Activated CD4-positive, alpha-beta T cell treated with anti-CD3 and anti-CD28 coated beads, Interleukin-2, amount 50 U/mL, for 24 hours (primary cell): ENCODE data around the gene OSM.
A peak's percentile ranks its signal among the peaks of the same experiment; 100 is the strongest.

Experiments used
- DNase-seq, 2 donors: peaks; one replicate each; pipeline ENCODE4 v3.0.0-alpha.2; 2020; ENCODE audit warnings: low read depth in 1 of 2, low spot score in 1 of 2

OSM gene

DNA sequence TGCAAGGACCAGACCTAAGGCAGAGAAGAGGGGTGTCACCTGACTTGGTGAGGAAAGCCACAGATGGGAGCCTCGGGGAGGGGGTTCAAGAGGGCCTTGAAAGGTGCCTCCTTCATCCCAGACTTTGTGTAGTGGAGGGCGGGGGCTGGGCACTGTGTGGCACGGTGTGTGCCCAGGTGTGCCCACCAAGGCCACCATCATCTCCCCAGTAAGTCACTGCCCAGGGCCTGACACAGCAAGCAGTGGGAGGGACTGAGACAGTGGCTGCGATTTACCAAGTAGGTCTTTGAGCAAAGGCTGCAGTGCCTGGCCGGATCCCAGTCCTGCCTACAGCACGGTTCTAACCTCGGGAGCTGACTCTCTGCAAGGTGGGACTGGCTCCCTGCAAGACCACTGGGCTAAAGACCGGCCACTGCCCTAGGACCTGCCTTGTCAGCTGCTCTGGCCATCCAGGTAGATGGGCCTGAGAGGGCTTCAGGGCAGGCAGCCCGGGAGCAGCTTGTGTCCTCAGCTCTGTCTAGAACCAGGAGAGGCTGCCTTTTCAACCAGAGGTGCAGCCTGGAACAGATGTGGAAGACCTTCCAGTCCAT is 1.4 kb downstream of the OSM start:
- DNase-seq = no peak

DNA sequence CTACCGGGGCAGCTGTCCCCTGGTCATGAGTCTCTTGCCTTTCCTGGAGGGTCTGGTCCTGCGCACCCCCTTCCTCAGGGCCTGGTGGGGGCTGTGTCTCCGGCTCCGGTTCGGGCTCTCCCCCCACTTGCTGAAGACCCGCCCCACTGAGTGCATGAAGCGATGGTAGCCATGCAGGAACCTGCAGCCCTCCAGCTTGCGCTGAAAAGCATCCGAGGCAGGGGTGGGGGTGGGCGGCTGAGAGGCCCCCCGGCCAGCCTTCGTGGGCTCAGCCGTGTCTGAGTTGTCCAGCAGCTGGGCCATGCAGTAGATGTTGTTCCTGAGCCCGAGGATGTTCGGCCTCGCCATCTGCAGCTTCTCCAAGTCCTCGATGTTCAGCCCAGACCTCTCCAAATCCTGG is 2.8 kb downstream of the OSM start:
- DNase-seq = no peak

DNA sequence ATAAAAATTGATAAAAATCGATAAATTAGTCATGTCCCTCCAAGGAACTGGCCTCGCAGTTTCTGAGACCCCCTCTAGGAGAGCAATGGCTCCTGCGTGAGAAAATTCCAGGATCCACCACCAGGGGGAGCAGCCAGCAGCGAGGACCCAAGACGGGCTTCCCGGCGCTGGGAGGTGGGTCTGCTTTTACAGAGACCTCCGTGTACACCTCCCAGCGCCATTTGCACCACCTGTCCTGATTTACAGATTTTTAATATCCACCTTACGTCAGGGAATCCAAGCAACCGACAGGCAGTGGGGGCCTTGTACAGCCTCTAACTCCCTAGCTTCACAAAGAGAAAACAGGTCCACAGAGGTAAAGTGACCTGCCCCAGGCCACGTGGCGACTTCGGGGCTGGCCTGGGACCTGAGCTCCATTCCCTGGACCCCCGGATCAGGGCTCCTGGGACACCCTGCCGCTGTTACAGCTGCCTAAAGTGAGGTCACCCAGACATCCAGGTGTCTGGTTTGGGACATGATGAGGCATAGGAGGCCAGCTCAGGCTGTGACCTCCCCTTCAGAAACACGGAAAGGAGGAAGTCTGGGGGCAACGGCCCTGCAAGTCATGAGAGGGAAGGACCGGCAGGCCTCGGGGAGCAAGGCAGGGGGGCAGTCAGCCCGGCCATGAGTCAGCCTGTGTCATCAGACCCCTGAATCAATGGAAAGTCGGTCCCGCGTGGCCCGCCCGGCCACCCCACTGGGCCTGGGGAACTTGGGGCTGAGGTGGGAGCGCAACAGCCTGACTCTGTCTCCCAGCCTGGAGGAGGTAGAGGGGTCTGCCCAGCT is 3.5 kb downstream of the OSM start:
- peak; percentile 71 to 74 for DNase-seq

DNA sequence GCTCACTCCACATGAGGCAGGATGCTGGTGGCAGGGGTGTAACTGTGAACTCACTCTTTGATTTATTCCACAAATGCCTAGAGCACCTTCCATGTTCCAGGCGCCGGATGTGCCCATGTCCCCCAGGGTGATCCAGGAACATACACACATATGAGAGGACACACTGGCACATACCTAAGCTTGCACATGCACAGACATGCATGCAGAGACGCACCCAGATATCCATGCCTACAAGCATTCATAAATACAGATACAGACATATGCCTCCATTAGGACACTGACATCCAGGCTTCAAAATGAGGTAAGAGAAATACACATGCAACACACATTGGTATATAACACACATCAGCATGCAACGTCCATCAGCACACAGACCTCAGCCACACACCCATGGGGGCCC is 4.5 kb downstream of the OSM start:
- no peak for DNase-seq

DNA sequence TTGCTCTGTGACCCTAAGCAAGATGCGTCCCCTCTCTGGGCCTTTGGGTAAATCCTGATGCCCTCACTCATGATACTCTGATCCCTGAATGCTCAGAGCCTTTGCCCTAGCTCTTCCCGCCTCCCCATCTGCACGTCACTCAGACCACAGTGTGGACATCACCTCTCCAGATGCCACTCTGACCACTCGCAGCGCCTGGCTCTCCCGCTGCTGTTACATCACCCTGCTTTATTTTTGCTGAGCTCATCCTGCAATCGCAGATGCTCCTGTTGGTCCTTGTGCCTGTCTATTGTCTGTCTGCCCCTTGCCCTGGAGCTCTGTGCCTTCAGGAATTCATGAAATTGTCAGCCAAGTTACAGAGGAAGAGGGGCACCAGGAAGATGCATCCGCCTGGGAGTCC is 5.5 kb downstream of the OSM start:
- DNase-seq = no peak

DNA sequence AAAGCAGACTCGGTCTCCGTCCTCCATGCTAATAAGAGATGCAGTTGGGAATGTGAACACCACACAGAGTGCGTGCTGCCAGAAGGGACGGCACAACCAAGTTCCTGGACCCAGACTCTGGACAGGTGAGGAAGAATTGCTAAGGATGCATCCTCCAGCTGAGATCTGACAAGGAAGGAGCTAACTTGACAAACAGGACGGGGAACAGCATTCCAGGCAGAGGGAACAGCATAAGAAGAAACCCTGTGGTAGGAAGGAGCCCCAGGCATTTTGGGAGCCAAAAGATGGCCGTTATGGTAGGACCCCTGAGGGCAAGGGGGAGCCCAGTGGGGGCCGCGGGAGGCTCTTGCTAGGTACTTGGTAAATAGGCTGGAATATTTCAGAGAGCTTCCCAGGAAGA is 6.0 kb downstream of the OSM start:
- DNase-seq = no peak

DNA sequence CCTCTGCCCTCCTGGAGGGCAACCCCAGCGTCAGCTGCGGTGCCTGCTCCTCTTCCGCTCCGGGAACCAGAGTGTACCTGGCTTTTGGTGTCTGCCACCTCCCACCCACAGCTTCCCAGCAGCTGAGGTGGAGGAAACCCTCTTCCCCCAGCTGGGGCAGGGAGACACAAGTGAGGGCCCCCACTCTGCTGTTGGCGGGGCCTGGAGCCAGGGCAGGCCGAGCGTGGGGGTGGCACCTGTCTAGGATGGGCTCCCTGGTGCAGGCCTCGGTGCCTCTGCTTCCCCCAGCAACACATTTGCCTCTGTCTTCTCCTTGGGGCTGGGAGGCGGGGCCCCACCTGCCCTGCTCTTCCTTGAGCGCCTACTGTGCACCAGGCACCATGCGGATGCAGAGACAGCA is 6.4 kb downstream of the OSM start:
- no peak for DNase-seq

DNA sequence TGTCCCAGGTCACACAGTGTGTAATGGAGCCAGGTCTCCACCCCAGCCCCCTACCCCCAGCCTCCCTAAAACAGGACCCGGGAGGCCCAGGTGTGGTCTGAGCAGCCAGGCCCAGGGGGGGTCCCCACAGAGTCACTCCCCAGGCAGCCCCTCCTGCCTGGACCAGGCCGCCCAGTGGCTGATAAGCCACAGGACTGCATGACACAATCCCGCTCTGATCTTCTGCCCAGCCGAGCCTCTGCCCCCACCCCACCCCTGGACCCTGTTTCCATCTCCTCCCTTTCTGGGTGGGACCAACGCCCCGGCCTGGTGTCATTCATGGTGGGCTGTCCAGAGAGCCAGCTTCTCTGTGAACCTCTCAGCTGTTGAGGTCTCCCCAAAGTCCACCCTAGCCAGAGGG is 12.3 kb downstream of the OSM start:
- DNase-seq = no peak

DNA sequence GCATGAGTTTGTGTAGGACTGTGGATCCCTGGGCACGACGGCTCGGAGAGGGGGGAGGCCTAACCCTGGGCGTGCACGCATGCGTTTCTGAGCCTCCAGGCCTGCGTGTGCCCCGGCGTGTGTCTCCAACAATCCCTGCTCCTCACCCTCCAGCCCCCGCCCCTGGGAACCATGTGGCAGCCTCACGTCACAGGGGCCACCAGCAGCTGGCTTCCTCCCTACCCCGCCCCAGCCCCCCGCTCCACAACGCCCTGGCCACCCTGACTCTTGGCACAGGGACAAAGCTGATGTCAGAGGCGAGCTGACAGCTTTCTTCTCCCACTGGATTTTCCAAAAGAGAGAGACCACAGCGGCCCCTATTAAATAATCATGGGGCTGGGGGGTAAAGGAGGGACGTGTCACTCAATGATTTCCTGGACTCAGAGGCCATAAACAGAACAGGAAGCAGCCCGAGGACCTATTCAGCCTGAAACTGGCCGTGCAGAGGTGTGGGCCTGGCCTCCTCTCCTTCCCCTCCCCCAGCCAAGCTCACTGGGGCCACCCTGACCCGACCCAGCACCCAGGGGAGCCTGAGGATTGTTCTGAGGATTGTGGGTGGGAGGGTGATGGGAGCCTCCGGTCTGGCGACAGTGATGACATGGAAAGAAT is 13.3 kb downstream of the OSM start:
- DNase-seq = no peak

DNA sequence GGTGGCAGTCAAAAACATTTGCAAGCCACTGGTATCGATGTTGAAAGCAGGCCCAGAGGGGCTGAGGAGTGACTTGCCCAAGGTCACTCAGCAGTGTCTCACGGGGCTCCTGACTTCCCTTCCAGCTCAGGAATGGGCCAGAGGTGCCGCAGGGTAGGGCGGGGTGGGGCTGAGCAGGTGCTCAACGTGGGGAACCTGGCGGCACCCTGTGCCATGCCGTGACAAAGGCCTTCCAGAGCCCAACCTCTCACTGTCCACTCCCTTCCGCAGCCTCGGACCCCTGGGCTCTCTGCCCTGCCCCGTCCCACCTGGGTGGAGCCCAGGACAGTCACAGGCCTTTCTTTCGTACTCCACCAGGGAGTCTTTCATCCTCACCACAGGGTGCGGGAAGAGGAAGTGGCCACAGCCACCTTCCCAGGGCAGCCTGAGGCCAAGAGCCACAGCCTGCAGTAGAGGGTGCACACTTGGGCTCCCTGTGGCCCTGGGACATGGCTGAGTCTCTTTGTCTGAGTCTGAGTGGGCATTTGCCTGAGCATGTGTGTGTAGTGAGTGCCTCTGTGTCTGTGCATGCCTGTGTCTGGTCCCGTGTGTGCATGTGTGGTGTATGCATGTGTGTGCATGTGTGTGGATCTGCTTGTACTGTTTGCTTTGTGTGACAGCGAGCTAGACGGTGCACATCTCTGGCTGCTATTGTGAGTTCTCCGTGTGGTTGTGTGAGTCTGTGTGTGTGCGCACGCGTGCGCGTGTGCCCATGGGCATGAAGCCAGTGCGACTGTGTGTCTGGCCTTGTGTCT is 14.0 kb downstream of the OSM start:
- no peak for DNase-seq

DNA sequence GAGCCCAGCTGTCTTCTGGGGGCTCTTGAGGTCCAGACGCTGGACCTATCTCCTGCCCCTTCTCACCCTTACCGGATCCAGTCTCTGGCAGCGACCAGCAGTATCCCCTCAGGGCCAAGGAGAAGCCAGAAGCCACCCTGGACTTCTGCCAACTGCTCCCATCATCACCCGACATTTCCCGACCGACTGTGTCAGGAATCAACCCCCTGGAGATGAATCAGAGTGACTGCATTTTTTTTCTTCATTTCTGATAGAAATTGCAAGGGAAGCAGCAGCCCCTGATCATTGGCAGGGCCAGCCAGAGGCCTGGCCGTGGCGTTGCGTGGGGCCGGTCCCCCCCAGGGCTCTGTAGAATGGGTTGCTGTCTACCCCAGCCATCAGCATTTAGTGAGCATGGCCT is 14.9 kb downstream of the OSM start:
- DNase-seq = no peak

DNA sequence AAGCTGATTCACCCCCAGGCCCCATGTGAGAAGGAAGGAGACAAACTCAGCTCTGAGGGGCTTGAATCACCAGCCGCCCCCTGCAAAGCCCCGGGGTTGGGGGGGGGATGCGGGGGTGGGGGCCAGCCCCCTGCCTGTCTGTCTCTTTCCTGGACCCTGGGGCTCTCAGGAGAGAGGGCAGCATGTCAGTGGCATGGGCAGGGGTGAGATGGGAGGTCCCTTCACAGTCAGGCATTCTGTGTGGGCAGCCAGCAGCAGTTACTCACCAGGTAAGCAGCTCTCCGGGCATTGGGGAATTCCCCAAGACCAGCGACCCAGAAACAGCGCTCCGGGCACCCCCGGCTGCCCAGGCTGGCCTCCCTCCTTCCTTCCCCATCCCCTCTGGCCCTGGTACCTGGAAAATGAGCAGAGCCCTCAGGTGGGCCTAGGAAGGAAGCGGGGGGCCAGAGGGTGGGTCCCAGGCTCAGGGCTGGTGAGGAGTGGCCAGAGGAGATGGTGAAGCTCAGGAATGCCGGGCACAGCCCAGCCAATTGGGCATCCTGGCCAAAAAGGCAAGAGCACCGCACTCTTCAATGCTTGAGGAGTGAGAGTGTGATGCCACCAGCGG is 15.9 kb downstream of the OSM start:
- DNase-seq = no peak

DNA sequence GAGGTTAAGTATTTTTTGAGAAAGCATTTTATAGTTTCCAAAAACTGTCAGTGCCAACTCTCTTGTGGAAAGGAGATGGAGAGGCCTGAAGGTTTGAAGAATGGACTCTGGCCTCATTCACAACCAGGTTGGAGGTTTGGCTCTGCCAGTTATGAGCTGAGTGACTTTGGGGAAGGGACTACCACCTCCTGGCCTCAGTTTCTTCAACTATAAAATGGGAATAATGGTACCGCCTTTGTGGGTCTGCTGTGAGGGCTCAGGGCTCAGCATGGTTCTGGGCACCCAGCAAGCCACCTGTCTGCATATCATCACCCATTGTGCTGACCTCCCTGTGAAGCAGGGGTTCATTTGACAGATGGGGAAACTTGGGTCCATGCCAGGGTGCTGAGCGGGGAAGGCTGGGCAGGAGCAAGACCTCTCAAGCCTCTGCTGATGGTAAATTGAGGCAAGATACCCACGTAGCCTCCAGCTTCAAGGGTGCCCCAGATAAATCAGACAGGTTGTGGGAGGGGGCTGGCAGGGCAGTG is 16.5 kb downstream of the OSM start:
- DNase-seq = no peak

DNA sequence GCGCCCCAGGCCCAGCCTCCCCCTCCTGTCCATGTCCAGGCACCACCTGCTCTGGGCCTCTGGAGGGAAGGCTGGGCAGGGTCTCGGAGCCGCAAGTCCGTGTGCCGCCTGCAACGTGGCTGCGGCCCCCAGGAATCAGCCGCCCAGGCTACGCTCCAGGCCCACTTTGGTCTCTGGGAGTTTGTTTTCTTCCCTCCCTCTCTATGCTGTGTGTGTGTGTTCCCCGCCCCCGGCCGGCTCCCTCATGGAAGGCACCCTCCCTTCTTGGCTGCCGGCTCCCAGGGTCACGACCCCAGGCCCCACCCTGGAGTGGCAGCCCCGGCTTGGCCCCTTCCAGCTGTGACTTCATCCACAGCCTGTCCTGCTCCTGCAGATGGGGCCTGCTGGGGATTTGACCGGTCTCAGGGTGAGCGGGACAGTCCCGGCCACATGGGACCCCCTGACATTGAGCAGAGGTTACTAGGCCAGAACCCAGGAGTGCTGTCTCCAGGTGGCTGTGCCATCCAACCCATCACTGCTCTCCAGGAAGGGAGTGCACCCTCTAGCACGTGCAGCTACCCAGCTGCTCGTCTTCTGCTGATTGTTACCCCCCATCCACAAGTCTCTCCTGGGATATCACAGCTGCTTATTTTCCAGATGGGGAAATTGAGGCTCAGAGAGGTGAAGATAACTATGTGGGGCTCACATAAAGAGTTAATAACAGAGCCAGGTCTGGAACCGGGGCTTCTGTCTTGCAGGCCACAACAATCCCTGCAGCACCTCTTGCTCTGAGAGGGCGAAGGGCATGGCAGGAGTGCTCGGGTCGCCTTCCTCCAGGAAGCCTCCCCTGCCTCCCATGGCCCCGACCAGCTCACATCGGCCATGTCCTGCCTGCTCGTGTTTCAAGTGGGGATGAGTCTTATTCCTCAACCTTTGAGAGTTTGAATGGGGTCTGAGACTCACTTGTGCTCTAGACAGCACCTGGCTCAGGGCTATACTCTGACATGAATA is 17.3 kb downstream of the OSM start:
- no peak for DNase-seq

DNA sequence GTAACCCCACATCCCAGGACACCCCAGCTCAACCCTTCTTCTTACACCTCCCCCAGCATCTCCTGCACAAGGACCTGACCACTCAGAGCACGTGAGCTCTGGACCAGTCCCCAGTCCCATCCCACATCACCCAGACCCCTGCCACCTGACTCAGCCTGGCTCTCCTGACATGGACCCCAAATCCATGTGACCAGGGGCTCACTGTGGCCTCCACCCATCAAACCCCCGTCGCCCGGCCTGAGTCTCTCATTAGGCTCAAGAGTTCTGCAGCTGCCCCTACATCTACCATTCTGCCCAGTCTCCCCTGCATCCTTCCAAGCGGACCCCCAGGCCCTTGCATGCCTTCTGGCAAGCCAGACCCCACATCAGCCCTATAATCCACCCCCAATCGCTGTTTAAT is 18.2 kb downstream of the OSM start:
- DNase-seq = no peak

DNA sequence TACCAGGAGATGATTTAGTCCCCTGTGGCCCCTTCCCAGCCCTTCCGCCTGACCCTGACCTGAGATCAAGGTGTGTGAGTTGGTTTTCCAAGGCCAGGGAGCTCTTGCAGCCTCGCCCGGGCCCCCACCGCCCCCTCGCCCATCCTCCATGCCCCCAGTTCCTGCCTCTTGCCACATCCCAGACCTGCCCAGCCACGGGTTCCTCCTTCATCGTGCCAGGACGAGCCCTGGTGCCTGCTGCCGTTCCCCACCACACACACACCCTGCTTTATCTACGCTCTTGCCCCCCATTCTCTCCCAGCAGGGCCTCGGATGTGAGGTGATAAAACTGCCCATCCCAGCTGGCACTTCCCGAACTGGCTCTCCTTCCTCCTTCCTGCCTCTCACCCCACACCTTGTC is 18.7 kb downstream of the OSM start:
- DNase-seq = no peak

DNA sequence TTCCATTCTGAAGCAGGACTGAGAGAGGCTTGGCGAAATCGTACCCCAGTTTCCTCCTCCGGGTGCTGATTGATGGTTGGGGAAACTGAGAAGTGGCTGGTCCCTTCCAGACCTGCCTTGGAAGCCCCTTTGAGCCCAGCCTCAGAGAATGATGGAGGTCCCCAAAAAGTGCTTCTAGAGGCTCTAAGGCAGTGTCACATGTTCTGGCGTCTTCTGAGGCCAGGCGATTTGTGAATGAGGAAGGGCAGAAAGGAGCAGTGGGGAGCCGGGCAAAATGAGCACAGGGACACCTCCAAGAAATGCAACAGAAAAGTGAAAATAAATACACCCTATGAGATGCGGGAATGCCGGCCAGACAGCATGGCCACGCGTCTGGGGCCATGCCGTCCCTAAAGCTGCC is 19.1 kb downstream of the OSM start:
- no peak for DNase-seq

DNA sequence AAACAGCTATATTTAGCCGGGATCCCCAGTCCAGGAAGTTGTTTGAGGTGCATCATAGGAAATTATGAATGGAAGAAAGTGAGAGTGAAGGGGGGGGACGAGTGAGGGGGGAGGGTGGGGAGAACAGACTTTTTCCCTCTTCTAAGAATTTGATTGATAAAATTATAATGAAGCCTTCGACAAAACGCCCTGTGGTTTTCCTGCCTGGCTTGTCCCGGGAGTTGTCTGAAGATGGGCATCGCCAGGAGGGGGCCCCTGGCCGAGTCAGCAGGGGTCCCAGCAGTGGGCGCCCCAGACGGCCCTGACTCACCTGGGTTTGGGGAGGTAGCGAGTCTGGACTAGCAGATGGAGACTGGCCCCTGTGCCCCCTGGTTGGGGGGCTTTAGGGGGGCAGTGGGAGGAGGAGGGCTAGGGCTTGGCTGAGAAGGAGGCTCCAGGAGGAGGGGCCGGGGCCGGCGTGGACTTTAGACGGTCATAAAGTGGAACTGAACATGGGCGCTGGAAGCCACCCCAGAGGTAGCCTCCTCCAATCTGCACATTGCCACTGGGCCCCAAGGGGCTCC is 19.8 kb downstream of the OSM start:
- no peak for DNase-seq

DNA sequence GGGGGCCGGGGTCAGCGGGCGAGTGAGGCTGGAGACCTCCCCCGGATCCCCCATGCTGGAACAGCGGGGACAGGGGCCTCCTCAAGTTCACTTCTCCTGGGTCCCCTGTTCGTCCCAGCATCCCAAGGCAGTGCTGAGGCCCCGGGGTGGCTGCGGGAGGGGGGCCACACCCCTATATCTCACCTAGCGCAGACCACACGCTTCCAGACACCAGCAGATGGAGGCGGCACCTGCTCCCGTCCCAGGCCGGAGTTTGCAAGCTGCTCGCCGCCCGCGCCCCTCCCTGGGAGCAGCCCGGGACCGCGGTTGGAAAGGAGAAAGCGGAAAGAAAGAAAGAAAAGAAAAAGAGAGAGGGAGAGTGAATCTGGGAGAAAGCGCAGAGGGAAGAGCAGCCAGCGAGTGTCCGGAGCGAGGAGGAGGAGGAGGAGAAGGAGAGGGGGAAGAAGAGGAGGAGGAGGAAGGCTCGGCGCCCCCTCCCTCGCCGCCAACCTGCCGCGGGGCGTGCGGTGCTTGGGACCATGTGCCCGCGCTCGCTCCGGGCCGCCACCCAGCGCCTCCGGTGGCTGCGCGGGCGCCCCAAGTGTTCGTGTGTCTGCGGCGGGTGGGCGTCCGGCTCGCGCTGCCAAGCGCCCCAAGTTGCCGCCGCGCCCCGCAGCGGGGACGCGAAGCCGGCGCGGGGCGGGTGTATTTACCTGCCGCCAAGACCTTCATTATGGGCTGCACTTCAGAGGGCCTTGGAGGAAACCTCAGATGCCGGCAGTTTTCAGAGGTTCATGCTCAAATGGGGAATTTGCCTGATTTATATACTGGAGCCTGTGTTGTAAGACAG is 20.5 kb downstream of the OSM start, which contains the start of gene LIF:
LIF (minus strand) TSS at position 775 of the 829 bp plus-strand sequence; CDS start at position 711, 64 bp downstream.
- DNase-seq = peak; percentile 48 to 52
